ENCODE results near the gene HYDIN.

DNA sequence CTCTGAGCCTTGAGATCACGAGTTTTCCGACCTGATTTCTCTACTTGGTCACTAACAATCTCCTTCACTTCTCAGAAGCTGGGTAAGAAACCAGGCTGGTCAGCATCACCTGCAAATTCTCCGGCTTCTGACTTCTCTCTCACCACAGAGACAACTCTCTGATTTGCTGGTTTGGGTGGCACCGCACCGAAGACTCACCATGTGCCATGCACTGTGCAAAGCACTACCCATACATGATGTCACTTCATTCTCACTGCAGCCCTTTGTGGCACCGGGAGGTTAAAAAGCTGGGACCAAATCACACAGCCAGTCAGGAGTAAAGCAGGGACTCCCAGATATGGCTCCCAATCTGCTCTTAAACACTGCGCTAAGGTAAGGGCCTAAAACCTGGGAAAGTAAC is 430.2 kb downstream of the HYDIN start:
- TF ChIP-seq, protein P1, sequence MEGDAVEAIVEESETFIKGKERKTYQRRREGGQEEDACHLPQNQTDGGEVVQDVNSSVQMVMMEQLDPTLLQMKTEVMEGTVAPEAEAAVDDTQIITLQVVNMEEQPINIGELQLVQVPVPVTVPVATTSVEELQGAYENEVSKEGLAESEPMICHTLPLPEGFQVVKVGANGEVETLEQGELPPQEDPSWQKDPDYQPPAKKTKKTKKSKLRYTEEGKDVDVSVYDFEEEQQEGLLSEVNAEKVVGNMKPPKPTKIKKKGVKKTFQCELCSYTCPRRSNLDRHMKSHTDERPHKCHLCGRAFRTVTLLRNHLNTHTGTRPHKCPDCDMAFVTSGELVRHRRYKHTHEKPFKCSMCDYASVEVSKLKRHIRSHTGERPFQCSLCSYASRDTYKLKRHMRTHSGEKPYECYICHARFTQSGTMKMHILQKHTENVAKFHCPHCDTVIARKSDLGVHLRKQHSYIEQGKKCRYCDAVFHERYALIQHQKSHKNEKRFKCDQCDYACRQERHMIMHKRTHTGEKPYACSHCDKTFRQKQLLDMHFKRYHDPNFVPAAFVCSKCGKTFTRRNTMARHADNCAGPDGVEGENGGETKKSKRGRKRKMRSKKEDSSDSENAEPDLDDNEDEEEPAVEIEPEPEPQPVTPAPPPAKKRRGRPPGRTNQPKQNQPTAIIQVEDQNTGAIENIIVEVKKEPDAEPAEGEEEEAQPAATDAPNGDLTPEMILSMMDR (conservative IDR thresholded peaks at IDR 0.05; ENCODE audit: low read length): no peak
- no peak for TF ChIP-seq EZH2phosphoT487 (IDR thresholded peaks at IDR 0.05; ENCODE audit: borderline replicate concordance, low read depth, low read length)
